Stimulated activated CD8-positive, alpha-beta memory T cell treated with anti-CD3 and anti-CD28 coated beads, Interleukin-4, amount 100 ng/mL, for 24 hours (primary cell): Measurements from ENCODE around the gene CDO1.
"Not testable (repeated sequence)": the region's sequence is repeated elsewhere in the genome, so short reads cannot be mapped to it uniquely, and the experiment has no call there.

ENCODE experiments used
- DNase-seq: peaks from one replicate; pipeline ENCODE4 v3.0.0-alpha.2; 2020; ENCODE audit warnings: low read depth

CDO1 gene

DNA sequence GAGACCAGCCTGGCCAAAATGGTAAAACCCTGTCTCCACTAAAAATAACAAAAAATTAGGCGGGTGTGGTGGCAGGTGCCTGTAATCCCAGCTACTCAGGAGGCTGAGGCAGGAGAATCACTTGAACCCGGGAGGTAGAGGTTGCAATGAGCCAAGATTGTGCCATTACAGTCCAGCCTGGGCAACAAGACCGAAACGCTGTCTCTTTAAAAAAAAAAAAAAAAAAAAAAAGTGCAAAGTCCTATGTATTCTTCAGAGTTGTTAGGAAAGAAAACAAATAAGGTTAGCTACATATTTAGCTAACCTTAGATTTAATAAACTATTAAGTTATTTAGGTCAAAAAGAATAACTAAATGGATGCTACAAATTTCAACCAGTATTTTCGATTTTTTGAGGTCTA is 13.5 kb upstream of the CDO1 start:
- no peak for DNase-seq

DNA sequence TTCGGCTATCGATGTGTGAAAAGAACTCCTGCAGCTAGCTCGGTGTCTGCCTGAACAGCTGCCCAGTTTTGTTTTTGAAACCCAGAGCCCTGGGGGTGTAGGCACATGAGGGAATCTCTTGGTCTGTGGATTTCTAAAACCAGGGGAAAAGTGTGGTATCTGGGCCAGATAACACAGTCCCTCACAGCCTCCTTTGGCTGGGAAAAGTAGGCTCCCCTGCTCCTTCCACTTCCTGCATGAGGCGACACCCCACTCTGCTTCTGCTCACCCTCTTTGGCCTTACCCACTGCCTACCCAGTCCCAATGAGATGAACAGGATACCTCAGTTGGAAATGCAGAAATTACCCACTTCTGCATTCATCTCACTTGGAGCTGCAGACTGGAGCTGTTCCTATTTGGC is 9.5 kb upstream of the CDO1 start:
- no peak for DNase-seq

DNA sequence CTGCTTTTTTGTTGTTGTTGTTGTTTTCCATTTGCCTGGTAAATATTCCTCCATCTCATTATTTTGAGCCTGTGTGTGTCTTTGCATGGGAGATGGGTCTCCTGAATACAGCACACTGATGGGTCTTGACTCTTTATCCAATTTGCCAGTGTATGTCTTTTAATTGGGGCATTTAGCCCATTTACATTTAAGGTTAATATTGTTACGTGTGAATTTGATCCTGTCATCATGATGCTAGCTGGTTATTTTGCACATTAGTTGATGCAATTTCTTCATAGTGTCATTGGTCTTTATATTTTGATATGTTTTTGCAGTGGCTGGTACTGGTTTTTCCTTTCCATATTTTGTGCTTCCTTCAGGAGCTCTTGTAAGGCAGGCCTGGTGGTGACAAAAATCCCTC is 8.5 kb upstream of the CDO1 start:
- not testable (repeated sequence) for DNase-seq

DNA sequence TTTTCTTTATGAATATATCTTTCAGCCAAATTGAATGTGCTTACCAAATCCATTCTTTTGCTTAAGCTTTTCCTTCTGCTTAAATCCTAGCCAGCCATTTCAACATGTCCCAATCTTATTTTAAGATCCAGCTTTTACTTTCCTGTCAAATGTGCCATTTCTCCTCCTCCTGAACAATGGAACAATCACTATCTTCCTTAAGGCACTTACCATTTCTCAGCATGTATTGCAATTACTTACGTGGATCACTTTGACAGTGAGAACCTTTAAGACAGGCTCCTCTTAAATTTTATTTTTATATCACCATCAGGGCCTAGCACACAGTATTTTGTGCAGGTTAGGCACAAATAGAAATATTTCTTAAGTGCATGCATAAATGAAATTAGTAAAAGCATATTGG is 4.4 kb upstream of the CDO1 start:
- no peak for DNase-seq

DNA sequence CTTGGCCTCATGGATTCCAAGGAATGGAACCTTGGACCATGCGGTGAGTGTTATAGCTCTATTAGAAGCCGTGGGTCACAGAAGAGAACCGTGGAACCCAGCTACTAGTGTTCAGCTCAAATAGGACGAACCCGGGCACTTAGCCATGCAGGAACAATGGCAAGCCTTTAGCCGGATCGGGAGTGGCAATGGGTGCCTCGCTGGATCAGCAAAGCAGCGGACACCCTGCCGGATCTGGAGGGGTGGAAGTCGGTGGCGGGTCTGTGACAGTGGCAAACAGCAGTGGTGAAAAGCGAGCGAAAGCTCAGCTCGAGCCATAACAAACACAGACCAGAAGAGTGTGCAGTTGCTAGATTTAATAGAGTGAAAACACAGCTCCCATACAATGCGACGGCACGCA is 2.4 kb upstream of the CDO1 start:
- DNase-seq = no peak

DNA sequence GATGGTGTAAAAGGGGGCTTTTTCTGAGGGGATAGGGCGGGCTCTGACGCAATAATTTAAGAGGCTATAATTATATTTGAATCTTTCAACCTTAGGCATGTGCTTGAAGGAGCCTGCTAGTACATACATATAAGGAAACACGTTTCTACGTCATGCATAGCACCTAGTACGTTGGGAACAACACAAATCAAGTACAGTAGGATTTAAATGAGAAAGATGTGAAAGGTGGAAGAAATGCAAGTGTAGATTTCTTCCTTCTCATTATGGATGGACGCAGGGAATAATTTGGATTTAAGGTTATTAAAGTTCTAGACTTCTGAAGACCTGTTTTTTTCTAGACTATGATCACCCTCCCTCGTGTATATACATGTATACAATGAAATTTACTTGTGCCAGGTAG is 927 bp upstream of the CDO1 start:
- DNase-seq = no peak

DNA sequence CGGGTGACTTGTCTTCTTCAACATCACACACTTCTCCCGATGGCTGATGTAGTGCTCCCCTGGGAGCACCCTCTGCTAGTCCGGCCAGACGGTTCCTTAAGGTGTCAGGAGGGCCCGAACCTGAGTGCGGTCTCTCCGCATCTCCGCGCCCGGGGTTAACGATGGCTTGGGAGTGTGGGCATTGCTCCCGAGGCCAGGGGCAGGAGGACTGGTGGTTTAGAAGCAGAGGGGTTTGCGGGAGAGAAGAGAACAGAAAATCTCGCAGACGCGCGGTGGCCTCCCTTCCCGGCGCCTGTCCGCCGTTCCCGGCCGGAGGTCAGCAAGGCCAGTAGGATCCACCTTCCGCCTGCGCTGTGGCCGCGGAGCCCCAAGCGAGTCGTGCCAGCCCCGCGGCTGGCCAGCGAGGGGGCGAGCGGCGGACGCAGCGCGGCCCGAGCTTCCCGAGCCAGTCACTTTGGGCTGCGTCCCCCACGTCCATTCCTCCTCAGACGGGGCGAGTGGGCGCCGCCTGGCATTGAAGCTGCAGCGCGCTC is 700 bp downstream of the CDO1 start:
- DNase-seq = no peak

DNA sequence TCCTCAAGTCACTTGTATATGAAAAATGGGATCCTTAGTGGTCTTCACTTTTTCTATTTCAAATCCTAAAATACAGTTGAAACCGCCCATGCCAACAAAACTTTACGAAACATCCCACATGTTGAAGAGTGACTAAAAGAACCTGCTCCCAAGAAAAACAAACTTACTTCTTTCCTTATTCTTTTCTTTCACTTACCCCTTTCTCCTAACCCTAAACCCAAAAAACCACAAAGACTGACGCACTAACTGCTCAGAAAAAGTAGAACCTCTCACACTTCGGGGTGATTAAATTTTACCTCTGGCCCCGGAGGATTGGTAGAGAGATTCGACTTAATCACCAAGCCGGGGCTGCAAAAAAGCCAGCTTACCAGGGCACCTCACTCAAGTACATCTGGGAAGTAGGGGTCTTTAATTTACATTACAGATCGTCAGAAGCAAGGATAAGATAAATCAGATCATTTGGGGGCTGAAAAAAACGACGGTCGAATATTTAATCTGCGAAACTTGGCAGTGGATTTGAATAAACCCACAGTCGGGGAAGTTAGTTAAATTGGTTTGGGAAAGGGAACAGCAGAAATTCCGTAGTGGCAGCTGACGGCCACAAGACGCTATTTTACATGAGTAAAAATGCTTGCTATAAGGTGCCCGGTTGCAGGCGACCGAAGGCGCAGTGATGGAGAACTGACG is 1.3 kb downstream of the CDO1 start:
- DNase-seq = no peak

DNA sequence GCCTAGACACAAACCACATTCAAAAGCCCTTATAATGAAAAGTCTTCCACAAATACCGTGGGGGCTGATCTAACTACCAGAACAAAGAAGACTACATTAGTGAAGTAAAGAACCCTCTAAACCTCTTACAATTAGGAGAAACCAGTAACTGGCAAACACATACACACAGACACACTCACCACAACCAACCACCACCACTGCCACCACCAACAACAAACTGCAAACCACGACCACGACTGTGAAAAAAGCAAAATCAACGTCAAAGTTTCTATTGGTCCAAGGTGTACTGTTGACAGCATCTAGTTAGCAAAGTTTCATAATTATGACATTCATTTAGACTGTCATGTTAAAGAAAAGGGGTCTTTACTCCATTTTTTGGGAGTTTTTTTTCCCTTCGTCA is 2.7 kb downstream of the CDO1 start:
- no peak for DNase-seq

DNA sequence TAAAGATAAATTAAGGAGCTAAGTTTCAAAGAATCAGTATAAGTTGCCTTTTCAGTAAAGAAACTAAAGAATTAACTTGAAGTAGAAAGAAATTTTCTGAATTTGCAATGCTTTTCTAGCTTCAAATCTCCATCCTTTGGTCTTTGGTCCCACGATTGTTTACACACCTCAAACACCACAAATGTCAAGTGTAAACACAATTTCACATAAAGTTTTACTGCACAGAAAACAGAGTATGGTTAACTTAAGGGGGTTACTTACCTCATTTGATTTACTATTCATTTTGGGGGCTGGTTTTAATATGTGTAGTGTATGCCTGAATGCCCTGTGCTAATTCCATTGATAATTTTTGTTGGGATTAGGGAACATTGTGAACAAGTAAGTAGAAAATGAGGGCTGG is 4.1 kb downstream of the CDO1 start:
- no peak for DNase-seq

DNA sequence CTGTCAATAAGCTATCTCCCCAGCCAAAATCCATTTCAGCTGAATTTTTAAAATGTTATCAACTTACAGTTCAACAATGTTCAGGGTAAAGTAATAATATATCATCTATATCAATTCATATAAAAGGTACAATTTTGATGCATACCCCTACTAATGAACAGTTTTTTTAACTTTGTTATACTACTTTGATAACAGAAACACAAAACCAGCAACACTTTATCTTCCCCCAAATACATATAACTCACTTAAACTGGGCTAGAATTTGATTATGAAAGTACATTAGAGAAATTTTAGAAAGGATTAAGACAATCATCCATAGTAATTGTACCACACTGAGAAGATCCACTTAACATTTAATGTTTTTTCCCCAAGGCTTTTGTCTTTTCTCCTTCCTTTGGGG is 5.1 kb downstream of the CDO1 start:
- no peak for DNase-seq

DNA sequence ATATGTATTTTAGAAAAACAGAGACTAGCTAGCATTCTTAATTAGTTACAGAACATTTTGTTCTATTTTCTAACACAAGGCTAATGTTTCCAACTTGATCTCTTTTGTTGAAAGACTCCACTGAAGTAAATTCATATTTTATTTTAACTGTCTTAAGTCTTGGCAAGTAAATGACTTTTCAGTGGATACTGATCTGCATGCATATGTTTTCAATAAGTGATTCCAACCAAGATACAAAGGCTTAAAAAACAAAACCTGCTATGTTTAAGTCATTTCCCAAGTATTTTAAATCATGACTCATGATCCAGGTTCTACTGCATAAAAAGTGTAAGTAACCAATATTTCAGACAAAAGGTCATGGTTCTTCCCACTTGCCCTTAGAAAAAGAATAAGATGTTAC is 5.7 kb downstream of the CDO1 start:
- no peak for DNase-seq

DNA sequence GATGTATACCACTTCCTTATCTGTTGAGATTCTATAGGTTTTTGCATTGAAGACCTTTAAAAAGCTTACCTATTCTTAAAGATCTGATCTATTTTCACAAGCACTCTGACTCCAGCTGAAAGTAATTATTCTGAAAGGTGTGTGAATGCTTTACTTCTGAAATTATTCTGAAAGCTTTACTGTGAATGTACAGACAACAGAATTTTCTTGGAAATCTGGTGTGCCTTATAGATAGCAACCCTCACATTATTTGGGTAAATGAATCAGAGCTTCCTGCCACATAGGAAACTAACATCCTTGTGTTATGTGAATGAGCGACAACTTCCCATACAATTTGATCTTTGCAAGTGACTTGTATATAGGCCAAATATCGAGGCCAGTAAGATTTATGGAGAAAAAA is 6.5 kb downstream of the CDO1 start:
- DNase-seq = no peak

DNA sequence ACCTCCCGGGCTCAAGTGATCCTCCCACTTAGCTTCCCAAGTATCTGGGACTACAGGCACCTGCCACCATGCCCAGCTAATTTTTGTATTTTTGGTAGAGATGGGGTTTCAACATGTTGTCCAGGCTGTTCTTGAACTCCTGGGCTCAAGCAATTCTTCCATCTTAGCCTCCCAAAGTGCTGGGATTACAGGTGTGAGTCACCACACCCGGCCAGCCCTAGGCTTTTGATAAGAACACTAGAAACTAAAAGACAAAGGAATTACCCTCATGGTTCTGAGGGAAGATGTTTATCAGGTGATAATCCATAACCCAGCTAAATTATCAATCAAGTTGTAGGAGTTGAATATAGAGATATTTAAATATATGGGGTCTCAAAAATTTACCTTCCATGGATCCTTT is 8.4 kb downstream of the CDO1 start:
- DNase-seq = not testable (repeated sequence)

DNA sequence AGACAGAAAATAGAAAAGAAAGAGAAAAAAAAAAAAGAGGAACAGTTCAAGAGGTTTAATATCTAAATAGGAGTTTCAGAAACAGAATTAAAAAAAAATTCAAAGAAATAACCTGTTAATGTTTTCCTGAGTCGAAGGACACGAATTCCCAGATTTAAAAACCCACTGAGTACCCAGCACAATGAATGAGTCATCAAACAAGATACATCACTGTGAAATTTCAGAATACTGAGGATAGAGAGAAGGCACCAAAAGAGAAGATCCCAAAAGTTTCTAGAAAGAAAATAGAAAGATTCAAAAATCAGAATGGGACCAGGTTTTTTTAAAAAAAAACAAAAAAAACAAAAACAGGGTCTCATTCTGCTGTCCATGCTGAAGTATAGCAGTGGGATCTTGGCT is 8.8 kb downstream of the CDO1 start:
- DNase-seq = no peak

DNA sequence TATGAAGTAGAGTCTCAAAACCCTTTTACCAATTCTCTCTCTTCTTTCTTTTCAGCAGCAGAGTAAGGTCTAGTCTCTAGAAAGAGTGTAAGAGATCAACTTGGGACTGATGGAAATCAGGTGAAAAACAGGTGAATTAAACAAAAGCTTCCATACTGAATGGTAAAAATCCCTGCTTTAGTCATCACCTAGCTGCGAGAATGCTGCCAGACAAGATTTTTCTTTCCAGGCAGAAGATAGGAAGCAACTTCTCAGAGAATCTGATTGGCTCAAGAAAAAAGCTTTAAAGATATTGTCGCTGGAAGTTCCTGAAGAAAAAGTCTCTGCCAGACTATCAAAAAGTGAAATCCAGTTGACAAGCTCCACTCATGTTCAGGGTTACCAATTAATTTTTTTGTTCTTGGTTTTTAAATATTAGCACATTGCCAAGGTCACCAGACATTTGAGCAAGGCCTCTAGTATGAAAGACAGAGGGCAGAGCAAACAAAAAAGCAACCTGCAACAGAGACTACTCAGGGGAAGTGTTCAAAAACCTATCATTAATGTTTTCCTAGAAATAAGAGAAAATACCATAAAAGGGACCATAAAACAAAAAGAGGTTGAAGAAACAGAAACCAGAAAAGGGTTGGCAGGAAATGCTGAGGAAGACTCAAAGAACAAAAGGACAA is 9.3 kb downstream of the CDO1 start:
- no peak for DNase-seq

DNA sequence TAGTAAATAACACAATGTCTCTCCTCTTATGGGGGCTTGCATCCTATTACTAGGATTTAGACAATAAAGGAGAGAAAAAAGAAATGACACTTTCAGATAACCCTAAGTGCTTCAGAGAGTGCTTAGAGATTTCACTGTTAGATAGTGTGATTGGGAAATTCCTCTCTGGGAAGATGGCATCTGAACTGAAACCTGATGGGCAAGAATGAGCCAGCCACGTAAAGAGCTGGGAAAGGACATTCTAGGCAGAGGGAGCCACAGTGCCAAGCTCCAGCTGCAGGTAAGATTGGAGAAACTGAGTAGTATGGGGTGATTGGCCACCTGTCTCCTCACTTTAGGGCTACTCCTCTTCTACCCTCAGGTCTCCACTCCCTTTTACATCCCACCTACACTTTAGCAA is 14.5 kb downstream of the CDO1 start:
- DNase-seq = no peak

DNA sequence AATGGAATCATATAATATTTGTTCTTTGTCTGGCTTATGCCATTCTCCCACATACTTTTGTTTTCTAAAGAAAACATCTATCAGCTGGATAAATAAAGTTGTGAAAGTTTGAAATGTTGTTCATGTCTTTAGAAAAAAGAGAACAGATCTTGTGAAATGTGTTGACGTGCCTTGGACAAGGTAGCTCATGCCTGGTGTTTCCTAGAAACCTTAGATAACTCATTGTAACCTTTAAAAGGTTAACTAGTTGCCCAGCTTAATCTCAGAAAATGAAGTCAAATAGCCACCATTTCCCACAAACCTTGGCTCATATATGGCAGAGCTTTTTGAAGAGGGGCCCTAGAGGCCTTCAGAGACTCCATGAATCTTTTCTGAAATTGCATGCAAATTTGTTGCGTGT is 15.3 kb downstream of the CDO1 start:
- DNase-seq = no peak

DNA sequence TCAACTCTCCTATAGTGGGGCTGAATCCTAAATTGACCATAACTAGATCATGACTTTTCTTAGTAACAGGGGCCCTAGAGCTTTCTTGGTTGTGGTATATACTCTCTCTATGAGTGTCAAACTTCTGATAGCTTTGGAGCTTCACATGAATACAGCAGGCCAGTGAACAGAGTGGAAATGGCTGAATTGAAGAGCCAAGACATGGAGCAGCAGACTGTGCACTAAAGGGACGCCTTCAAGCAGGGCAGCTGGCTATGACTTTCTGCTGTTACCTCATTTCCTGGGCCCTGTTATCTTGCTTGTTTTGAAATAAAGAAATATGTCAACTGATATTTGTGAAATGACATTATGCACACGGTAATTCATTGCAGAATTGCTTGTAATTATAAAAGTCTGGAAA is 16.4 kb downstream of the CDO1 start:
- DNase-seq = no peak

DNA sequence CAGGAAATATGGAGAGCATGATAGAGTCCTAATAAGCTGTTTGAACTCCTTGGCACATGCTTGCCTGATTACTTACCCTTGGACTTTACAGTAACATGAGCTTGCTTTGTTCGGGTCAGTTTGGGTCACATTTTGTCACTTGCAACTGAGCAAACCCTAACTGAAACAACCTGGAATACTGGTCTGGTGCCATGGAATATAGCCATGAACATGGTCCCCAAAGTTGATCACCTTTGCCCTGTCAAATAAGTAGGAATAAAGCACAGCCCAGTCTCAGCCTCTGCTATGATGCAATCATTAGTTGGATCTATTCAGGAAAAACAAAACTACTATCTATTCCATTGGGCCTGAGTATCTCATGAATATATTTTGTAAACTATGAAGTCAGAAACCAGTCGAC is 18.2 kb downstream of the CDO1 start:
- DNase-seq = no peak

DNA sequence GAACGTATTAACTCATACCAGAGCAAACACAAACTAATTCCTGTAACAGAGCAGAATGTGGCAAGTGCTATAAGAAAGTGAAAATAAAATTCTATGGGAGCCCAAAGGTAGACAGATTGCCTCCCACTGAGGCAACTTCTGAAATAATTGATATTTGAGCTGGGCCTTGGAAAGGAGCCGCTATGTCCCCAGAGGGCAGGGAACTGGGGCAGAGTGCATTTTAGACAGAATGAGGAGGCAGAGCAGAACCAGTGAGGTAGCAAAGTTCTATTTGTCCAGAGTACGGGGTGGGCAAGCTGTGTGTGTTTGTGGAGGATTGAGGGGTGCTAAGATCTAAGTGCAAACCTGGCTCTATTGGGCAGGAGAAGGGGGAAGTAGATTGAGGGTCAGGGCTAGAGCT is 19.8 kb downstream of the CDO1 start:
- no peak for DNase-seq

DNA sequence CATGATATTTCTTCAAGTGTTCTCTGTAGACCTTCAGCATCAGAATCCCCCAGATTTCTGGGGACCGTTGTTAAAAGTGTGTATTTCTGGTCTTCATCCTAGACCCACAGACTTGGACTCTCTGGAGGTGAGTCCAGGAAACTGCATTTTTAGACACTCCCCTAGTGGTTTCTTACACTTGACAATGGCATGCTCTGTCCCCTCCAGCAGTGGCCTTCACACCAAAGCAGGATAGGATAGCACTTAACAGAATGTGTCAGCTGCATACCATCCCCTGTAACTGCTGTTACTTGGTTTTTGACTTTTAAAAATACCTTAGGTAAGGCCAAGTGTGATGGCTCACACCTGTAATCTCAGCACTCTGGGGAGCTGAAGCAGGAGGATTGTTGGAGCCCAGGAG is 20.8 kb downstream of the CDO1 start:
- DNase-seq = no peak

DNA sequence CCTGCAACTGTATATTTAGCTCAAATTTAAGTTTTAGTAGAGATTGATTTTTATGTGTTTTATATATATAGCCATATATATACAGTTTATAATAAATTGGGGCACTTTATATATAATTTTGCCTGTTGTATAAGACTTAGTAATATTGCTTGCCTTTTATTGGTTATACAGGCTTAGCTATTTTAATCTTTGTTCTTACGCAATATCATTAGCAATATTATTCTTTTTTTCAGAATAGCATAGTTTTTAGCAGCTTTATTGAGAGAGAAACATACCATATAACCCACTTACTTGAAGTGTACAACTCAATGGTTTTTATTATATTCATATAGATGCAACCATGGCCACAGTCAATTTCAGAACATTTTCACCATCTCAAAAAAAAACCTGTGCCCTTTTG is 28.0 kb downstream of the CDO1 start:
- no peak for DNase-seq

DNA sequence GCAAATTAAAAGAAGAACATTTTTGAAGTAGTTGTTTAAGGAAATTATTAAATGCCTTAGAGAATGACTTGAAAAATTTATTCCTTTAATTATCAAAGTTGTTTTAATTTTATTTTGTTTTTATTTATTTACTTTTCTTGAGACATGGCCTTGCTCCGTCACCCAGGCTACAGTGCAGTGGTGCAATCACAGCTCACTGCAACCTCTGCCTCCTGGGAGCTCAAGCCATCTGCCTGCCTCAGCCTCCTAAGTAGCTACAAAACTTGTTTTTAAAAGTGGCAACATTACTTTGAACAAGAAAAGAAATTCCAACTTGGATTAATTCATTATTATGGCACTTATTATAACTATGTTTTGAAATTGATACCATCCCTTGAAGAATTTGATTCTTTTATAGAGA is 29.0 kb downstream of the CDO1 start:
- no peak for DNase-seq
